ENCODE measurements around the gene ALDOB. TPM values are rescaled to one million over a fixed set of nuclear protein-coding genes. Genes with fewer than 3 reads are reported as not detected.

The ALDOB gene
- total RNA-seq, 2 donors from 2014 or later = 0.24 to 0.85 TPM

GRCh38 chr9:101478906-101479305, 43.3 kb upstream of the ALDOB start:
- Histone ChIP-seq H3K36me3 (peaks cover 26% of the 10 kb centered on the region), H3K4me1 (peaks cover 0 to 55% of the 10 kb centered on the region in 2 donors)

DNA sequence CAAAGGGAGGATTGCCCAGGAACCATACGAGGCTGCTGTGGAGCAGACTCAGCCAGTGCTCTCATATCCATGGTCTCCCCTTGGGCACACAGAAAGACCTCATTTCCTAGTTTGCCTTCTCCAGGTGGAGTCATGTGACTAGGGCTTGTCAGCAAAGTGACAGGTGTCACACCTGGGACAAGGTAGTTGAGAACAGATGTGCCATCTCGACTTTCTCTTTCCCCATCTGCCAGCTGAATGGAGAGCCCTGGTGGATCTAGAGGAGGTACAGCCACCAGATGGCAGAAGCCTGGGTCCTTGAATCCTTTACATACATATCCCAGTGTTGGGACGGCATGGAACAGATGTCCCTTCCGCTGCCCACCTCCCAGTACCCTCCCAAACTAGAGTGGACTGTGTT, 42.9 kb upstream of the ALDOB start:
- peaks cover 0 to 55% of the 10 kb centered on the region in 2 donors for H3K4me1 ChIP-seq
- H3K27ac ChIP-seq = no peak overlapping the region

More at GRCh38 chr9:101478906-101479305, 43.3 kb upstream of the ALDOB start:
- TF ChIP-seq, protein P1, sequence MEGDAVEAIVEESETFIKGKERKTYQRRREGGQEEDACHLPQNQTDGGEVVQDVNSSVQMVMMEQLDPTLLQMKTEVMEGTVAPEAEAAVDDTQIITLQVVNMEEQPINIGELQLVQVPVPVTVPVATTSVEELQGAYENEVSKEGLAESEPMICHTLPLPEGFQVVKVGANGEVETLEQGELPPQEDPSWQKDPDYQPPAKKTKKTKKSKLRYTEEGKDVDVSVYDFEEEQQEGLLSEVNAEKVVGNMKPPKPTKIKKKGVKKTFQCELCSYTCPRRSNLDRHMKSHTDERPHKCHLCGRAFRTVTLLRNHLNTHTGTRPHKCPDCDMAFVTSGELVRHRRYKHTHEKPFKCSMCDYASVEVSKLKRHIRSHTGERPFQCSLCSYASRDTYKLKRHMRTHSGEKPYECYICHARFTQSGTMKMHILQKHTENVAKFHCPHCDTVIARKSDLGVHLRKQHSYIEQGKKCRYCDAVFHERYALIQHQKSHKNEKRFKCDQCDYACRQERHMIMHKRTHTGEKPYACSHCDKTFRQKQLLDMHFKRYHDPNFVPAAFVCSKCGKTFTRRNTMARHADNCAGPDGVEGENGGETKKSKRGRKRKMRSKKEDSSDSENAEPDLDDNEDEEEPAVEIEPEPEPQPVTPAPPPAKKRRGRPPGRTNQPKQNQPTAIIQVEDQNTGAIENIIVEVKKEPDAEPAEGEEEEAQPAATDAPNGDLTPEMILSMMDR (IDR thresholded peaks at IDR 0.05) = no peak
- DNase-seq (ENCODE audit: low spot score) = no peak
- H3K4me3 ChIP-seq = no peak overlapping the region
- no peaks in the 10 kb centered on the region for H3K27me3 ChIP-seq
- H3K27ac ChIP-seq = no peak overlapping the region
- H3K9me3 ChIP-seq = no peaks in the 10 kb centered on the region

DNA sequence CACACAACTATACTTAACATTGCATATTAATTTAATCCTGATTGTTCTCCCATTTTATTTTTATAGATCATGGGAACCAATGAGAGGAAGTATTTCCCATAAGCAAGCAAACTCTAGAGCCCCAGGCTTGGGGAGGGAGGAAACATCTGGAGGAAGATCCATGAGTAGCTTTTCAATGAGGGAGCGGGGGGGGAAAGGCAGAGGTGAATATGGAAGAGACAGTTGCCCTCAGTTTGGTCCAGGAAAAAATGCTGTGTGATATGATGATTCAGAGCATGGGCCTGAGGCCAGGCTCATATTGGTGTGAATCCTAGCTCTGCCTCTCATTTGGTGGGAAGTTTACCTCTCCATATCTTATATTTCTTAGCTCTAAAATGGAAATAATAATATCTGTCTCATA, 42.2 kb upstream of the ALDOB start:
- Histone ChIP-seq H3K27me3 (no peaks in the 10 kb centered on the region), H3K36me3 (peaks cover 27% of the 10 kb centered on the region), H3K4me1 (peaks cover 0 to 48% of the 10 kb centered on the region in 2 donors), H3K27ac (no peak overlapping the region), H3K9me3 (no peaks in the 10 kb centered on the region), H3K4me3 (no peak overlapping the region)
- TF ChIP-seq, protein P1 (IDR thresholded peaks at IDR 0.05) = no peak
- no peak for DNase-seq (ENCODE audit: low spot score)

More for the DNA sequence above, 42.9 kb upstream of the ALDOB start:
- H3K27me3 ChIP-seq = no peaks in the 10 kb centered on the region
- H3K9me3 ChIP-seq = no peaks in the 10 kb centered on the region
- no peak for DNase-seq (ENCODE audit: low spot score)
- H3K36me3 ChIP-seq = peaks cover 27% of the 10 kb centered on the region
- H3K4me3 ChIP-seq = no peak overlapping the region
- TF ChIP-seq, protein P1 (IDR thresholded peaks at IDR 0.05) = no peak

DNA sequence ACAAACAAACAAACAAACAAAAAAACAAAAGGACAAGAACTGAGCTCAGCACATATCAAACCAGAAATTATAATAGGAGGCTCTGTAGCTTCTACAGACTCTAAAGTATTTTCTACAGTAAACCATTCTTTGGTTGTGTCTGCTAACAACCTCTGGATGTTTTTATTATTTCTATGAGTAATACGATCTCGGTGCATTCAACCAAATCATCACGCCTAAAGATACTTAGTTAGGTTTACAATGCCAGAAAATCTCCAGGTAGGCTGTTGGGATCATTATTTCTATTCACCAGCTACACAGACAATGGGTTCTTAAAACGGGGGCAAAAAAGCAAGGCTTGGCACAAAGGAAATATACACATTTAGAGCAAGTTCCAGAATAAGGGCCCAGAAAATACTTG, 41.6 kb upstream of the ALDOB start:
- no peak overlapping the region for H3K4me3 ChIP-seq
- no peaks in the 10 kb centered on the region for H3K9me3 ChIP-seq
- DNase-seq (ENCODE audit: low spot score) = no peak
- no peak overlapping the region for H3K27ac ChIP-seq
- H3K36me3 ChIP-seq = peaks cover 27% of the 10 kb centered on the region
- peaks cover 0 to 44% of the 10 kb centered on the region in 2 donors for H3K4me1 ChIP-seq
- TF ChIP-seq, protein P1 (IDR thresholded peaks at IDR 0.05) = no peak
- H3K27me3 ChIP-seq = no peaks in the 10 kb centered on the region

DNA sequence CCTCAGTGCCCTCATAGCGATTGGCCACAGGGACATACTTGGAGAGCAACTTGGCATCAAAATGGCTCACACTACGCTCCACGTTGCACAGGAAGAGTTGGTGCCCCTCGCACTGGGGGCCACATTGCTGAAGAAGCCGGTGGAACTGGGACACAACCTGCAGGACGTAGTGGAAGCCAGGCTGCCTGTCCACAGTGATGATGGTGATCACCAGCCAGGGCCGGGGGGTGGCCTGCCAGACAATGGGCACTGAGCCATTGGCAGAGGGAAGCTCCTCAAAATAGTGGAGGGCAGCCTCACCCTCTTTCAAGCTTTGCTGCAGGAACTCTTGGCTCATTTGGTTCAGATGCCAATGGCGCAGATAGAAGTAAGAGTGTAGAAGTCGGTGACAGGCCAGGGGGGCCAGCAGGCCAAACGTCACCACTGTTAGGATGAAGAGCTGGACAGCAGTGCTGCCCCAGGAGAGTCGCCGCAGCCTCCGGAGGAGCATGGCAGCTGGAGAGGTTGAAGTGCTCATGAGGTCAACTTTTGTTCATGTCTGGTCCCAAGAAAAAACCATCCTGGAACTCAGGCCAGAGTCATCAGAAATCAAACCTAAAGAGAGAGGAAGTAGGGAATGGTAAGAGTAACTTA, 41.1 kb upstream of the ALDOB start:
- H3K4me3 ChIP-seq = no peak overlapping the region
- no peak for DNase-seq (ENCODE audit: low spot score)
- H3K9me3 ChIP-seq = no peaks in the 10 kb centered on the region
- H3K36me3 ChIP-seq = peaks cover 27% of the 10 kb centered on the region
- TF ChIP-seq, protein P1 (IDR thresholded peaks at IDR 0.05) = no peak
- H3K4me1 ChIP-seq = peaks cover 0 to 39% of the 10 kb centered on the region in 2 donors
- no peaks in the 10 kb centered on the region for H3K27me3 ChIP-seq
- H3K27ac ChIP-seq = no peak overlapping the region

GRCh38 chr9:101472891-101473290, 37.3 kb upstream of the ALDOB start:
- Histone ChIP-seq H3K4me3 (no peak overlapping the region), H3K27ac (no peak overlapping the region), H3K36me3 (peaks cover 27% of the 10 kb centered on the region), H3K9me3 (no peaks in the 10 kb centered on the region), H3K27me3 (no peaks in the 10 kb centered on the region), H3K4me1 (peaks cover 0 to 2% of the 10 kb centered on the region in 2 donors)
- TF ChIP-seq, protein P1 (IDR thresholded peaks at IDR 0.05) = no peak
- no peak for DNase-seq (ENCODE audit: low spot score)
